IMR-90 (cell line): ENCODE data around the gene PPP1R9A. TPM values are rescaled to one million over a fixed set of nuclear protein-coding genes. Genes with fewer than 3 reads are reported as not detected.

Experiments
- ATAC-seq: fragments of 200-7000 bp; cut with Tn5 transposase; 2 replicates; pipeline ENCODE4 v1.9.1; 2020; ENCODE audit warnings: low read depth, mild to moderate bottlenecking, moderate library complexity
- BruUV-seq: library from RNA; stranded (reverse); fragments of 400-500 nt; replicated peaks from 2 replicates; lab custom pipeline; 2021; lab: Mats Ljungman, UMichigan
- CTCF ChIA-PET: fragments of 300-600 bp; formaldehyde crosslinking; extraction: SDS; loops from one replicate; lab custom pipeline; 2021; ENCODE audit warnings: antibody characterized with exemption; lab: Yijun Ruan, JAX
- POLR2A ChIA-PET: fragments of 300-600 bp; sonication (Branson Sonifier 250); formaldehyde crosslinking; loops from one replicate; lab custom pipeline; 2022; ENCODE audit warnings: antibody characterized with exemption; ENCODE audit not compliant: unreplicated experiment; lab: Charles Lee
- DNase-seq: peaks from one replicate; pipeline ENCODE4 v3.0.0; 2013
- H2AFZ ChIP-seq: replicated peaks from 2 replicates; pipeline ENCODE3; 2013; ENCODE audit warnings: low read length, mild to moderate bottlenecking; ENCODE audit not compliant: poor library complexity
- H2AK5ac ChIP-seq: 2 replicates; pipeline ENCODE4 v1.6.1; 2013; ENCODE audit warnings: low read depth, low read length, inconsistent platforms
- H2AK9ac ChIP-seq: replicated peaks from 2 replicates; pipeline ENCODE3; 2013; ENCODE audit warnings: mild to moderate bottlenecking, low read depth, low read length, moderate library complexity; ENCODE audit not compliant: poor library complexity
- H2BK120ac ChIP-seq: 2 replicates; pipeline ENCODE4 v1.6.1; 2013; ENCODE audit warnings: low read depth, low read length, inconsistent platforms
- H2BK15ac ChIP-seq: 3 replicates; pipeline ENCODE4 v1.6.1; 2013; ENCODE audit warnings: low read depth, low read length, inconsistent platforms
- H2BK20ac ChIP-seq: 2 replicates; pipeline ENCODE4 v1.6.1; 2013; ENCODE audit warnings: low read depth, mild to moderate bottlenecking, inconsistent platforms, low read length, moderate library complexity
- H2BK5ac ChIP-seq: 2 replicates; pipeline ENCODE4 v1.6.1; 2013; ENCODE audit warnings: mild to moderate bottlenecking, low read depth, low read length, inconsistent platforms; ENCODE audit not compliant: poor library complexity, severe bottlenecking
- H3K14ac ChIP-seq: replicated peaks from 2 replicates; pipeline ENCODE4 v1.6.1; 2013; ENCODE audit warnings: low read depth, low read length, inconsistent platforms
- H3K18ac ChIP-seq: 2 replicates; pipeline ENCODE4 v1.6.1; 2013; ENCODE audit warnings: low read depth, low read length, control low read depth
- H3K23ac ChIP-seq: 2 replicates; pipeline ENCODE4 v1.6.1; 2013; ENCODE audit warnings: low read depth, low read length, inconsistent platforms
- H3K27ac ChIP-seq: 2 replicates; pipeline ENCODE4 v1.5.1; 2013; ENCODE audit warnings: mild to moderate bottlenecking, control low read depth, low read length; ENCODE audit not compliant: insufficient read depth
- H3K27me3 ChIP-seq: 2 replicates; pipeline ENCODE4 v1.6.1; 2013; ENCODE audit warnings: low read length; ENCODE audit not compliant: control insufficient read depth, insufficient read depth
- H3K36me3 ChIP-seq: 2 replicates; pipeline ENCODE4 v1.6.1; 2013; ENCODE audit warnings: low read length, mixed read lengths; ENCODE audit not compliant: control insufficient read depth, insufficient read depth
- H3K4ac ChIP-seq: 2 replicates; pipeline ENCODE4 v1.6.1; 2013; ENCODE audit warnings: low read depth, low read length, inconsistent platforms
- H3K4me1 ChIP-seq: 2 replicates; pipeline ENCODE4 v1.6.1; 2013; ENCODE audit warnings: low read length, mixed read lengths; ENCODE audit not compliant: control insufficient read depth, insufficient read depth
- H3K4me2 ChIP-seq: 2 replicates; pipeline ENCODE4 v1.6.1; 2013; ENCODE audit warnings: low read depth, mild to moderate bottlenecking, control low read depth, low read length, moderate library complexity
- H3K4me3 ChIP-seq: 2 replicates; pipeline ENCODE4 v1.5.1; 2013; ENCODE audit warnings: low read depth, mild to moderate bottlenecking, control low read depth, low read length, moderate library complexity; ENCODE audit not compliant: insufficient read depth
- H3K56ac ChIP-seq: 2 replicates; pipeline ENCODE4 v1.6.1; 2013; ENCODE audit warnings: low read length, inconsistent platforms; ENCODE audit not compliant: insufficient read depth; ENCODE audit errors: extremely low read depth
- H3K79me1 ChIP-seq, 2 experiments: 2 replicates each; pipeline ENCODE4 v1.6.1; 2013; ENCODE audit warnings: low read length in 2 of 2, inconsistent platforms in 1 of 2, low read depth in 1 of 2
- H3K9ac ChIP-seq: 2 replicates; pipeline ENCODE4 v1.6.1; 2013; ENCODE audit warnings: low read depth, low read length, control low read depth
- H3K9me1 ChIP-seq: 2 replicates; pipeline ENCODE4 v1.6.1; 2013; ENCODE audit warnings: low read length, inconsistent platforms; ENCODE audit not compliant: insufficient read depth
- H3K9me3 ChIP-seq: 2 replicates; pipeline ENCODE4 v1.6.1; 2013; ENCODE audit warnings: low read length; ENCODE audit not compliant: control insufficient read depth, insufficient read depth
- H4K20me1 ChIP-seq: 2 replicates; pipeline ENCODE4 v1.6.1; 2013; ENCODE audit warnings: low read length, inconsistent platforms; ENCODE audit not compliant: insufficient read depth
- H4K5ac ChIP-seq: 2 replicates; pipeline ENCODE4 v1.6.1; 2013; ENCODE audit warnings: mild to moderate bottlenecking, low read depth, low read length, control low read depth
- H4K8ac ChIP-seq, 2 experiments: 2 replicates each; pipeline ENCODE4 v1.6.1; 2013; ENCODE audit warnings: low read depth in 2 of 2, low read length in 2 of 2, control low read depth in 1 of 2, inconsistent platforms in 1 of 2
- H4K91ac ChIP-seq: 2 replicates; pipeline ENCODE4 v1.6.1; 2013; ENCODE audit warnings: low read depth, low read length, inconsistent platforms; ENCODE audit not compliant: insufficient read depth
- BHLHE40 ChIP-seq: fragments of 150-350 bp; IDR thresholded peaks from 2 replicates; pipeline ENCODE4 v1.6.1; 2016; ENCODE audit warnings: mild to moderate bottlenecking, low read depth, low read length
- CEBPB ChIP-seq: IDR thresholded peaks from 2 replicates; pipeline ENCODE4 v1.6.1; 2012; ENCODE audit warnings: low read depth, low read length, improper control_type of control experiment
- CHD1 ChIP-seq: IDR thresholded peaks from 2 replicates; pipeline ENCODE4 v1.6.1; 2012; ENCODE audit warnings: low read depth, low read length, improper control_type of control experiment
- CTCF ChIP-seq: conservative IDR thresholded peaks from 2 replicates; pipeline ENCODE4 v1.5.1; 2012; ENCODE audit warnings: mild to moderate bottlenecking, low read depth, low read length, improper control_type of control experiment
- ELK1 ChIP-seq: fragments of 150-350 bp; IDR thresholded peaks from 2 replicates; pipeline ENCODE4 v1.6.1; 2016; ENCODE audit warnings: low read depth, mild to moderate bottlenecking, low read length, moderate library complexity, borderline replicate concordance
- FOS ChIP-seq: fragments of 150-350 bp; IDR thresholded peaks from 2 replicates; pipeline ENCODE4 v1.6.1; 2016; ENCODE audit warnings: low read depth, low read length
- MAFK ChIP-seq: IDR thresholded peaks from 2 replicates; pipeline ENCODE4 v1.6.1; 2012; ENCODE audit warnings: low read depth, low read length, improper control_type of control experiment
- MAZ ChIP-seq: IDR thresholded peaks from 2 replicates; pipeline ENCODE4 v1.6.1; 2012; ENCODE audit warnings: low read depth, mild to moderate bottlenecking, low read length, improper control_type of control experiment, moderate library complexity, borderline replicate concordance
- MXI1 ChIP-seq: IDR thresholded peaks from 2 replicates; pipeline ENCODE4 v1.6.1; 2012; ENCODE audit warnings: low read depth, mild to moderate bottlenecking, low read length, moderate library complexity, borderline replicate concordance
- NFE2L2 ChIP-seq: fragments of 150-350 bp; IDR thresholded peaks from 2 replicates; pipeline ENCODE4 v1.6.1; 2016; ENCODE audit warnings: low read depth, mild to moderate bottlenecking, low read length
- POLR2A ChIP-seq: IDR thresholded peaks from 2 replicates; pipeline ENCODE4 v1.6.1; 2012; ENCODE audit warnings: mild to moderate bottlenecking, low read depth, low read length
- RAD21 ChIP-seq: IDR thresholded peaks from 2 replicates; pipeline ENCODE4 v1.6.1; 2012; ENCODE audit warnings: low read length, improper control_type of control experiment
- RCOR1 ChIP-seq: IDR thresholded peaks from 2 replicates; pipeline ENCODE4 v1.6.1; 2012; ENCODE audit warnings: mild to moderate bottlenecking, low read length, improper control_type of control experiment; ENCODE audit not compliant: insufficient replicate concordance
- RFX5 ChIP-seq: IDR thresholded peaks from 2 replicates; pipeline ENCODE4 v1.8.0; 2012; ENCODE audit warnings: low read depth, mild to moderate bottlenecking, low read length, moderate library complexity
- SMC3 ChIP-seq: fragments of 150-350 bp; IDR thresholded peaks from 2 replicates; pipeline ENCODE4 v1.6.1; 2016; ENCODE audit warnings: low read depth, mild to moderate bottlenecking, antibody characterized with exemption, low read length, moderate library complexity
- USF2 ChIP-seq: fragments of 150-350 bp; IDR thresholded peaks from 2 replicates; pipeline ENCODE4 v1.6.1; 2017; ENCODE audit warnings: mild to moderate bottlenecking, antibody characterized with exemption, low read length, low read depth
- WGBS, 2 experiments: methylation state at CpG; one replicate each; pipeline versions ENCODE4 v1.1.5 to v1.1.7; 2013; ENCODE audit warnings: missing lambda C conversion rate in 2 of 2; ENCODE audit not compliant: insufficient read length in 1 of 2; ENCODE audit errors: extremely low coverage in 2 of 2; 5-methylcytosine and 5-hydroxymethylcytosine counted together
- dilution Hi-C: fragments of 300-500 bp; cut with HindIII; formaldehyde crosslinking; loops from one replicate; pipeline ENCODE4 v1.14.3; 2018; ENCODE audit warnings: low sequenced_read_pairs; ENCODE audit not compliant: unreplicated experiment
- in situ Hi-C: fragments of 300-500 bp; cut with MboI; formaldehyde crosslinking; loops from 3 replicates; pipeline ENCODE4 v1.14.3; 2019; ENCODE audit warnings: low sequenced_read_pairs, inconsistent platforms, mixed read lengths
- intact Hi-C: fragments of 100-400 bp; cut with micrococcal nuclease; formaldehyde crosslinking; loops from 2 replicates; pipeline ENCODE4 v1.10.0; 2022
- polyA plus RNA-seq, 3 experiments: library from polyadenylated mRNA; depleted of rRNA; stranded (reverse); fragments of >200 nt; gene quantifications; 2 replicates each; pipeline ENCODE4 v1.2.3, GENCODE V29; 2012; ENCODE audit warnings: low replicate concordance in 1 of 3
- total RNA-seq: library from RNA; depleted of rRNA; stranded (reverse); fragments of >200 nt; gene quantifications from 2 replicates; pipeline ENCODE4 v1.2.3, GENCODE V29; 2012

The PPP1R9A gene
- total and polyA plus RNA-seq, 2 of the 4 experiments (the other 2 are of a cell fraction), result not detected

GRCh38 chr7:95209276-95209675 lies 301.9 kb downstream of the PPP1R9A start:
- intact Hi-C loops (no loop called here), dilution Hi-C loops (no loop called here), in situ Hi-C loops (no loop called here)
- no peak overlapping the region for H2BK5ac ChIP-seq
- H2BK15ac ChIP-seq, result no peak overlapping the region
- no peaks in the 10 kb centered on the region for H3K9me3 ChIP-seq
- H4K5ac ChIP-seq, result no peak overlapping the region
- H2AK9ac ChIP-seq, result no peak overlapping the region
- H3K18ac ChIP-seq, result no peak overlapping the region
- no peak for DNase-seq
- H2AK5ac ChIP-seq, result no peak overlapping the region
- no peak overlapping the region for H3K4me2 ChIP-seq
- no peak overlapping the region for H2BK120ac ChIP-seq
- H2BK20ac ChIP-seq, result no peak overlapping the region
- H3K27ac ChIP-seq, result no peak overlapping the region
- H2AFZ ChIP-seq, result no peak overlapping the region
- no peak overlapping the region for H3K4ac ChIP-seq
- no peak overlapping the region for H3K9ac ChIP-seq
- no peaks in the 10 kb centered on the region for H3K27me3 ChIP-seq
- ChIA-PET POLR2A (no interaction called here), CTCF (no interaction called here)
- H3K36me3 ChIP-seq, result no peaks in the 10 kb centered on the region
- ATAC-seq, result no peak
- no CpG with 5 or more reads among the region's 2 CpGs for WGBS, 2 experiments
- H4K8ac ChIP-seq, result no peak overlapping the region
- H4K91ac ChIP-seq, result no peak overlapping the region
- H3K23ac ChIP-seq, result no peak overlapping the region
- H3K14ac ChIP-seq, result no peak overlapping the region
- no peak overlapping the region for H3K56ac ChIP-seq
- H3K4me1 ChIP-seq, result no peaks in the 10 kb centered on the region
- H3K79me1 ChIP-seq, result no peaks in the 10 kb centered on the region
- TF ChIP-seq MAFK, result no peak
- TF ChIP-seq RFX5, result no peak
- no peak for TF ChIP-seq BHLHE40
- no peak for TF ChIP-seq CTCF
- TF ChIP-seq FOS, result no peak
- TF ChIP-seq CHD1, result no peak
- no peak for TF ChIP-seq POLR2A
- TF ChIP-seq NFE2L2, result no peak
- TF ChIP-seq MAZ, result no peak
- TF ChIP-seq RAD21, result no peak
- no peak for TF ChIP-seq RCOR1
- TF ChIP-seq ELK1, result no peak
- no peak for TF ChIP-seq SMC3
- no peak for TF ChIP-seq MXI1
- TF ChIP-seq USF2, result no peak
- no peak for TF ChIP-seq CEBPB
- no TSS peak for BruUV-seq
- H3K9me1 ChIP-seq, result peaks cover 5% of the 10 kb centered on the region; the same call in 1 of the 2 replicates
- H4K20me1 ChIP-seq, result no peaks in the 10 kb centered on the region
- H3K4me3 ChIP-seq, result no peak overlapping the region
